Fibroblast of lung (primary cell): Measurements from ENCODE around the gene PXMP2. TPM values are rescaled to one million over a fixed set of nuclear protein-coding genes. Genes with fewer than 3 reads are reported as not detected.

Source experiments
- DNase-seq, 2 donors: peaks; one replicate each; pipeline versions ENCODE4 v3.0.0 to v3.0.0-alpha.2; 2010; ENCODE audit warnings: low read depth in 2 of 2
- H2AFZ ChIP-seq: 2 replicates; pipeline ENCODE4 v1.5.1; 2012; ENCODE audit warnings: low read length, control low read depth, inconsistent platforms
- H3K27ac ChIP-seq: 2 replicates; pipeline ENCODE4 v1.5.1; 2011; ENCODE audit warnings: low read length, control low read depth; ENCODE audit not compliant: insufficient read depth
- H3K27me3 ChIP-seq: 2 replicates; pipeline ENCODE4 v1.5.1; 2011; ENCODE audit warnings: mild to moderate bottlenecking, low read length; ENCODE audit not compliant: control insufficient read depth, insufficient read depth
- H3K36me3 ChIP-seq: 2 replicates; pipeline ENCODE4 v1.5.1; 2011; ENCODE audit warnings: low read length; ENCODE audit not compliant: control insufficient read depth, insufficient read depth
- H3K4me1 ChIP-seq: 2 replicates; pipeline ENCODE4 v1.5.1; 2011; ENCODE audit warnings: low read length; ENCODE audit not compliant: control insufficient read depth, insufficient read depth; ENCODE audit errors: extremely low read depth
- H3K4me2 ChIP-seq: 2 replicates; pipeline ENCODE4 v1.5.1; 2011; ENCODE audit warnings: low read length, control low read depth; ENCODE audit not compliant: insufficient read depth; ENCODE audit errors: extremely low read depth
- H3K4me3 ChIP-seq, 4 experiments: fragments of 200-600 bp in 1 of 4; sonication (generic) in 1 of 4; replicated peaks in 1 of 4; 2 replicates each; pipeline ENCODE4 v1.5.1; 2011 to 2016; ENCODE audit warnings: low read length in 4 of 4, low read depth in 3 of 4, mild to moderate bottlenecking in 3 of 4, control low read depth in 2 of 4, inconsistent platforms in 1 of 4, mixed read lengths in 1 of 4; ENCODE audit not compliant: insufficient read depth in 1 of 4; ENCODE audit errors: control extremely low read depth in 1 of 4
- H3K79me2 ChIP-seq: 2 replicates; pipeline ENCODE4 v1.5.1; 2012; ENCODE audit warnings: mild to moderate bottlenecking, low read length, inconsistent platforms; ENCODE audit not compliant: control insufficient read depth, insufficient read depth
- H3K9ac ChIP-seq: 2 replicates; pipeline ENCODE4 v1.5.1; 2011; ENCODE audit warnings: mild to moderate bottlenecking, low read length, control low read depth; ENCODE audit not compliant: insufficient read depth
- H3K9me3 ChIP-seq: 2 replicates; pipeline ENCODE4 v1.5.1; 2012; ENCODE audit warnings: low read depth, low read length; ENCODE audit not compliant: control insufficient read depth, insufficient read depth
- H4K20me1 ChIP-seq: 2 replicates; pipeline ENCODE4 v1.5.1; 2011; ENCODE audit warnings: low read length; ENCODE audit not compliant: control insufficient read depth, insufficient read depth; ENCODE audit errors: extremely low read depth
- CTCF ChIP-seq, 2 donors: IDR thresholded peaks in 1 of 2; conservative IDR thresholded peaks in 1 of 2; 1 replicate in 1 of 2; 2 replicates in 1 of 2; pipeline ENCODE4 v1.5.1; 2011 to 2012; ENCODE audit warnings: low read length in 2 of 2, control low read depth in 1 of 2, inconsistent platforms in 1 of 2, low read depth in 1 of 2, mild to moderate bottlenecking in 1 of 2
- EZH2 ChIP-seq: IDR thresholded peaks from 2 replicates; pipeline ENCODE4 v1.5.1; 2012; ENCODE audit warnings: low read length, control low read depth, mild to moderate bottlenecking; ENCODE audit errors: missing control alignments
- polyA plus RNA-seq, 2 donors: library from polyadenylated mRNA; depleted of rRNA in 1 of 2; stranded (reverse) in 1 of 2; unstranded in 1 of 2; fragments of >200 nt; gene quantifications; 2 replicates each; pipeline ENCODE4 v1.2.1, GENCODE V29; 2011 to 2012; ENCODE audit warnings: missing spikeins in 1 of 2
- total RNA-seq: library from RNA; depleted of rRNA; stranded (reverse); fragments of >200 nt; gene quantifications from 2 replicates; pipeline ENCODE4 v1.2.1, GENCODE V29; 2014

Gene PXMP2
- total and polyA plus RNA-seq, 2 donors (not counting 1 experiment from before 2014, with no cell fraction given): 10.6 to 14.5 TPM

- Histone ChIP-seq H3K4me3 (no peak overlapping the region), H4K20me1 (no peaks in the 10 kb centered on the region), H3K9ac (no peak overlapping the region), H3K79me2 (peaks cover 55% of the 10 kb centered on the region), H3K4me1 (no peaks in the 10 kb centered on the region), H3K4me2 (no peak overlapping the region), H3K27me3 (no peaks in the 10 kb centered on the region), H2AFZ (no peak overlapping the region), H3K9me3 (no peaks in the 10 kb centered on the region), H3K27ac (no peak overlapping the region), H3K36me3 (peaks cover 52% of the 10 kb centered on the region)
- TF ChIP-seq EZH2: no peak
- TF ChIP-seq CTCF (conservative IDR thresholded peaks at IDR 0.05 in 1 of 2, IDR thresholded peaks at IDR 0.05 in 1 of 2; ENCODE audit: low read depth in 1 of 2, low read length in 2 of 2): no peak
- no peak for DNase-seq
These were observed 56.4 kb downstream of the PXMP2 start for GRCh38 chr12:132743831-132744230.

GRCh38 chr12:132746613-132747012 is 59.2 kb downstream of the PXMP2 start:
- Histone ChIP-seq H3K9me3 (no peaks in the 10 kb centered on the region), H3K36me3 (peaks cover 45% of the 10 kb centered on the region), H3K9ac (no peak overlapping the region), H4K20me1 (no peaks in the 10 kb centered on the region), H3K4me1 (no peaks in the 10 kb centered on the region), H3K27me3 (no peaks in the 10 kb centered on the region), H3K4me2 (no peak overlapping the region), H3K79me2 (peaks cover 64% of the 10 kb centered on the region), H2AFZ (no peak overlapping the region), H3K27ac (no peak overlapping the region), H3K4me3 (no peak overlapping the region)
- no peak for TF ChIP-seq EZH2
- TF ChIP-seq CTCF (conservative IDR thresholded peaks at IDR 0.05 in 1 of 2, IDR thresholded peaks at IDR 0.05 in 1 of 2; ENCODE audit: low read depth in 1 of 2, low read length in 2 of 2): no peak
- no peak for DNase-seq

- Histone ChIP-seq H3K9ac (no peak overlapping the region), H3K79me2 (peaks cover 67% of the 10 kb centered on the region), H2AFZ (no peak overlapping the region), H3K4me1 (no peaks in the 10 kb centered on the region), H3K27ac (no peak overlapping the region), H3K4me3 (no peak overlapping the region), H3K36me3 (peaks cover 46% of the 10 kb centered on the region), H3K9me3 (no peaks in the 10 kb centered on the region), H4K20me1 (no peaks in the 10 kb centered on the region), H3K4me2 (no peak overlapping the region), H3K27me3 (no peaks in the 10 kb centered on the region)
- no peak for DNase-seq
- TF ChIP-seq EZH2 (no peak), CTCF (conservative IDR thresholded peaks at IDR 0.05 in 1 of 2, IDR thresholded peaks at IDR 0.05 in 1 of 2; ENCODE audit: low read depth in 1 of 2, low read length in 2 of 2) (no peak)
These were observed 60.0 kb downstream of the PXMP2 start for GRCh38 chr12:132747395-132747794.
